ENCODE measurements around the gene SURF2.
A peak's percentile ranks its signal among the peaks of the same experiment; 100 is the strongest.

Gene SURF2

GRCh38 chr9:133356391-133357091 lies at the start of gene SURF2, which contains the start of gene SURF1:
TSS of gene SURF2 (plus strand) at chr9:133356550. CDS start at chr9:133356593, 43 bp downstream.
TSS of gene SURF1 (minus strand) at chr9:133356487. CDS start at chr9:133356453, 34 bp downstream.
- Histone ChIP-seq H3K4me1 (ENCODE audit: insufficient read depth, low read length, poor library complexity, severe bottlenecking) (peaks cover 8% of the 10 kb centered on the region), H3F3A (ENCODE audit: low read depth) (peaks cover 4% of the 10 kb centered on the region; the same call in 1 of the 2 replicates), H2AFZ (ENCODE audit: low read length) (peak within 1 kb of the TSS; percentile 58)

GRCh38 chr9:133307301-133307700 lies 49.0 kb upstream of the SURF2 start:
- Histone ChIP-seq H3K27me3 (ENCODE audit: insufficient read depth, low read length, poor library complexity, severe bottlenecking) (no peaks in the 10 kb centered on the region), H3K4me1 (ENCODE audit: insufficient read depth, low read length, poor library complexity, severe bottlenecking) (no peaks in the 10 kb centered on the region), H3K79me2 (ENCODE audit: insufficient read depth, low read length) (no peaks in the 10 kb centered on the region), H2AFZ (ENCODE audit: low read length) (no peak overlapping the region), H3K36me3 (ENCODE audit: insufficient read depth, low read length) (no peaks in the 10 kb centered on the region), H3K4me2 (ENCODE audit: low read depth, low read length, poor library complexity, severe bottlenecking) (no peak overlapping the region), H3K9me2 (replicated peaks; ENCODE audit: low read depth, low read length) (no peaks in the 10 kb centered on the region), H3K9ac (ENCODE audit: low read depth, low read length, poor library complexity, severe bottlenecking) (no peak overlapping the region), H3K9me3 (ENCODE audit: insufficient read depth, low read depth, low read length) (no peaks in the 10 kb centered on the region), H3K4me3 (ENCODE audit: low read length, poor library complexity, severe bottlenecking) (no peak overlapping the region), H3F3A (ENCODE audit: low read depth) (no peaks in the 10 kb centered on the region), H4K20me1 (ENCODE audit: insufficient read depth, low read length, poor library complexity, severe bottlenecking) (no peaks in the 10 kb centered on the region)
- TF ChIP-seq EZH2phosphoT487 (IDR thresholded peaks at IDR 0.05; ENCODE audit: borderline replicate concordance) (no peak), CTCF (conservative IDR thresholded peaks at IDR 0.05; ENCODE audit: low read length) (no peak)

More at GRCh38 chr9:133356391-133357091, at the start of gene SURF2, which contains the start of gene SURF1:
- Histone ChIP-seq H3K9me3 (ENCODE audit: insufficient read depth, low read depth, low read length) (no peaks in the 10 kb centered on the region), H3K9ac (ENCODE audit: low read depth, low read length, poor library complexity, severe bottlenecking) (peak within 1 kb of the TSS; percentile 80), H3K9me2 (replicated peaks; ENCODE audit: low read depth, low read length) (no peaks in the 10 kb centered on the region), H3K4me3 (ENCODE audit: low read length, poor library complexity, severe bottlenecking) (peak within 1 kb of the TSS; percentile 94), H3K36me3 (ENCODE audit: insufficient read depth, low read length) (peaks cover 35% of the 10 kb centered on the region), H3K79me2 (ENCODE audit: insufficient read depth, low read length) (peaks cover 52% of the 10 kb centered on the region), H3K4me2 (ENCODE audit: low read depth, low read length, poor library complexity, severe bottlenecking) (peak within 1 kb of the TSS; percentile 95), H4K20me1 (ENCODE audit: insufficient read depth, low read length, poor library complexity, severe bottlenecking) (peaks cover 29% of the 10 kb centered on the region), H3K27me3 (ENCODE audit: insufficient read depth, low read length, poor library complexity, severe bottlenecking) (no peaks in the 10 kb centered on the region)
- no peak for TF ChIP-seq EZH2phosphoT487 (IDR thresholded peaks at IDR 0.05; ENCODE audit: borderline replicate concordance)
- TF ChIP-seq CTCF (conservative IDR thresholded peaks at IDR 0.05; ENCODE audit: low read length): 0 out of 2 replicates have a peak, but pooled peaks have one; percentile 13

- no peak for TF ChIP-seq EZH2phosphoT487 (IDR thresholded peaks at IDR 0.05; ENCODE audit: borderline replicate concordance)
- TF ChIP-seq CTCF (conservative IDR thresholded peaks at IDR 0.05; ENCODE audit: low read length): no peak
- Histone ChIP-seq H3K36me3 (ENCODE audit: insufficient read depth, low read length) (no peaks in the 10 kb centered on the region), H3F3A (ENCODE audit: low read depth) (no peaks in the 10 kb centered on the region), H3K9me3 (ENCODE audit: insufficient read depth, low read depth, low read length) (no peaks in the 10 kb centered on the region), H3K4me2 (ENCODE audit: low read depth, low read length, poor library complexity, severe bottlenecking) (no peak overlapping the region), H3K4me1 (ENCODE audit: insufficient read depth, low read length, poor library complexity, severe bottlenecking) (no peaks in the 10 kb centered on the region), H3K9ac (ENCODE audit: low read depth, low read length, poor library complexity, severe bottlenecking) (no peak overlapping the region), H3K79me2 (ENCODE audit: insufficient read depth, low read length) (no peaks in the 10 kb centered on the region), H2AFZ (ENCODE audit: low read length) (no peak overlapping the region), H3K4me3 (ENCODE audit: low read length, poor library complexity, severe bottlenecking) (no peak overlapping the region), H4K20me1 (ENCODE audit: insufficient read depth, low read length, poor library complexity, severe bottlenecking) (no peaks in the 10 kb centered on the region), H3K27me3 (ENCODE audit: insufficient read depth, low read length, poor library complexity, severe bottlenecking) (no peaks in the 10 kb centered on the region), H3K9me2 (replicated peaks; ENCODE audit: low read depth, low read length) (no peaks in the 10 kb centered on the region)
These were observed 46.7 kb upstream of the SURF2 start for GRCh38 chr9:133309608-133310007.

Measured in Loucy (cell line).